HEK293 (cell line): ENCODE data around the gene TSACC.
"Not testable (repeated sequence)": the region's sequence is repeated elsewhere in the genome, so short reads cannot be mapped to it uniquely, and the experiment has no call there.

ENCODE experiments used
- CTCF ChIA-PET: fragments of 350-600 bp; formaldehyde crosslinking; extraction: SDS; loops from one replicate; lab custom pipeline; 2021; ENCODE audit warnings: antibody characterized with exemption; lab: Yijun Ruan, JAX
- POLR2A ChIA-PET: fragments of 300-600 bp; formaldehyde crosslinking; extraction: SDS; loops from one replicate; lab custom pipeline; 2020; ENCODE audit warnings: antibody characterized with exemption, inconsistent platforms; lab: Yijun Ruan, JAX
- H3K27ac ChIP-seq: fragments of 200-500 bp; sonication (Bioruptor generic); 2 replicates; pipeline ENCODE4 v1.5.1; 2014; ENCODE audit warnings: low read depth, low read length, control low read depth, inconsistent platforms; ENCODE audit errors: extremely low read depth
- H3K36me3 ChIP-seq, 2 experiments: fragments of 200-500 bp in 1 of 2; sonication (Bioruptor generic) in 1 of 2; 1 replicate in 1 of 2; 2 replicates in 1 of 2; pipeline ENCODE4 v1.5.1; 2014 to 2017; ENCODE audit warnings: inconsistent platforms in 2 of 2, low read length in 2 of 2; ENCODE audit not compliant: control insufficient read depth in 2 of 2, insufficient read depth in 1 of 2
- H3K4me1 ChIP-seq: fragments of 200-500 bp; sonication (Bioruptor generic); 2 replicates; pipeline ENCODE4 v1.5.1; 2014; ENCODE audit warnings: mild to moderate bottlenecking, low read length, inconsistent platforms; ENCODE audit not compliant: control insufficient read depth, insufficient read depth
- H3K4me3 ChIP-seq: 2 replicates; pipeline ENCODE4 v1.5.1; 2011; ENCODE audit warnings: low read depth, mild to moderate bottlenecking, control low read depth, low read length, moderate library complexity
- H3K9me3 ChIP-seq: fragments of 200-500 bp; sonication (Bioruptor generic); 2 replicates; pipeline ENCODE4 v1.5.1; 2014; ENCODE audit warnings: low read depth, low read length, inconsistent platforms; ENCODE audit not compliant: control insufficient read depth, insufficient read depth
- CTCF ChIP-seq: fragments of 450-650 bp; formaldehyde crosslinking; IDR thresholded peaks from 2 replicates; pipeline ENCODE4 v1.5.1; 2016; ENCODE audit warnings: missing biosample characterization, missing genetic modification characterization
- EGR2 ChIP-seq: fragments of 450-650 bp; formaldehyde crosslinking; IDR thresholded peaks from 2 replicates; pipeline ENCODE4 v1.5.1; 2016; ENCODE audit warnings: low read depth, missing biosample characterization, missing genetic modification characterization
- MZF1 ChIP-seq: fragments of 450-650 bp; formaldehyde crosslinking; IDR thresholded peaks from 2 replicates; pipeline ENCODE4 v1.5.1; 2017; ENCODE audit warnings: missing biosample characterization, missing genetic modification characterization, borderline replicate concordance
- PRDM10 ChIP-seq: fragments of 450-650 bp; formaldehyde crosslinking; IDR thresholded peaks from 2 replicates; pipeline ENCODE4 v1.5.1; 2016; ENCODE audit warnings: missing biosample characterization, missing genetic modification characterization
- PRDM2 ChIP-seq: fragments of 450-650 bp; formaldehyde crosslinking; IDR thresholded peaks from 2 replicates; pipeline ENCODE4 v1.5.1; 2016; ENCODE audit warnings: missing biosample characterization, missing genetic modification characterization, borderline replicate concordance
- PRDM6 ChIP-seq: fragments of 450-650 bp; formaldehyde crosslinking; IDR thresholded peaks from 2 replicates; pipeline ENCODE4 v1.5.1; 2017; ENCODE audit warnings: missing biosample characterization, missing genetic modification characterization
- RBAK ChIP-seq: fragments of 450-650 bp; formaldehyde crosslinking; IDR thresholded peaks from 2 replicates; pipeline ENCODE4 v1.5.1; 2016; ENCODE audit warnings: missing biosample characterization, missing genetic modification characterization
- REPIN1 ChIP-seq: fragments of 450-650 bp; formaldehyde crosslinking; IDR thresholded peaks from 2 replicates; pipeline ENCODE4 v1.5.1; 2017; ENCODE audit warnings: missing biosample characterization, missing genetic modification characterization, low read depth
- SCRT2 ChIP-seq: fragments of 450-650 bp; formaldehyde crosslinking; IDR thresholded peaks from 2 replicates; pipeline ENCODE4 v1.5.1; 2016; ENCODE audit warnings: missing biosample characterization, missing genetic modification characterization
- ZBTB1 ChIP-seq: fragments of 450-650 bp; formaldehyde crosslinking; IDR thresholded peaks from 2 replicates; pipeline ENCODE4 v1.5.1; 2016; ENCODE audit warnings: missing biosample characterization, missing genetic modification characterization
- ZBTB7A ChIP-seq: fragments of 450-650 bp; formaldehyde crosslinking; IDR thresholded peaks from 2 replicates; pipeline ENCODE4 v1.5.1; 2016; ENCODE audit warnings: low read depth, missing biosample characterization, missing genetic modification characterization
- ZNF169 ChIP-seq: fragments of 450-650 bp; formaldehyde crosslinking; IDR thresholded peaks from 2 replicates; pipeline ENCODE4 v1.5.1; 2016; ENCODE audit warnings: missing biosample characterization, missing genetic modification characterization
- ZNF184 ChIP-seq: fragments of 450-650 bp; IDR thresholded peaks from 2 replicates; pipeline ENCODE4 v1.5.1; 2018; ENCODE audit warnings: missing biosample characterization, mild to moderate bottlenecking, missing genetic modification characterization
- ZNF19 ChIP-seq: fragments of 450-650 bp; formaldehyde crosslinking; IDR thresholded peaks from 2 replicates; pipeline ENCODE4; 2016; ENCODE audit warnings: missing biosample characterization, missing genetic modification characterization, low read depth
- ZNF514 ChIP-seq: fragments of 450-650 bp; formaldehyde crosslinking; IDR thresholded peaks from 2 replicates; pipeline ENCODE4 v1.5.1; 2016; ENCODE audit warnings: missing biosample characterization, missing genetic modification characterization

Gene TSACC

GRCh38 chr1:156320560-156320959 is 17.8 kb upstream of the TSACC start (continued):
- no peak for TF ChIP-seq ZNF19
- no peak for TF ChIP-seq ZBTB1 (tag by site-specific recombination)
- TF ChIP-seq PRDM6 (tag by site-specific recombination) = no peak
- TF ChIP-seq ZNF184 (tag by site-specific recombination) = no peak

GRCh38 chr1:156323179-156323578 is 15.1 kb upstream of the TSACC start:
- H3K9me3 ChIP-seq, H3K4me1 ChIP-seq, H3K27ac ChIP-seq, CTCF ChIA-PET, H3K4me3 ChIP-seq: not testable (repeated sequence)
- H3K36me3 ChIP-seq = peaks cover 81 to 85% of the 10 kb centered on the region in 2 experiments
- POLR2A ChIA-PET = interaction anchor here (0.6 kb wide), 1 partner anchor 190 kb away, joined by 7 read pairs; no protein-coding TSS in a partner anchor

GRCh38 chr1:156336242-156336641 is 2.1 kb upstream of the TSACC start:
- Histone ChIP-seq H3K4me1 (peaks cover 5% of the 10 kb centered on the region; the same call in 1 of the 2 replicates), H3K36me3 (peaks cover 43 to 54% of the 10 kb centered on the region in 2 experiments), H3K27ac (no peak overlapping the region; the same call in 1 of the 2 replicates), H3K9me3 (no peaks in the 10 kb centered on the region), H3K4me3 (no peak overlapping the region; the same call in 1 of the 2 replicates)
- POLR2A ChIA-PET = no interaction called here
- CTCF ChIA-PET = interaction anchor here (0.5 to 2.1 kb wide), 8 partner anchors 9 to 229 kb away, joined by 3 to 14 read pairs (median 4); no protein-coding TSS in a partner anchor
- TF ChIP-seq EGR2 (tag by site-specific recombination) = no peak
- TF ChIP-seq PRDM2 (tag by site-specific recombination) = no peak
- peak; percentile 88; the same call in 1 of the 2 replicates for TF ChIP-seq MZF1 (tag by site-specific recombination)
- no peak for TF ChIP-seq RBAK
- TF ChIP-seq ZNF184 (tag by site-specific recombination) = no peak
- peak; percentile 72 for TF ChIP-seq SCRT2 (tag by site-specific recombination)
- TF ChIP-seq ZNF514 (tag by site-specific recombination) = no peak
- TF ChIP-seq REPIN1 (tag by site-specific recombination) = no peak
- no peak for TF ChIP-seq ZNF169 (tag by site-specific recombination)
- peak; percentile 51 for TF ChIP-seq CTCF (tag by site-specific recombination)
- TF ChIP-seq PRDM10 (tag by site-specific recombination) = peak; percentile 61
- TF ChIP-seq ZBTB7A = no peak
